ENCODE data around the gene GRID2. TPM values are rescaled to one million over a fixed set of nuclear protein-coding genes. Genes with fewer than 3 reads are reported as not detected.

Gene GRID2
- polyA plus RNA-seq, 1 donor from 2014 or later: 14.9 TPM

DNA sequence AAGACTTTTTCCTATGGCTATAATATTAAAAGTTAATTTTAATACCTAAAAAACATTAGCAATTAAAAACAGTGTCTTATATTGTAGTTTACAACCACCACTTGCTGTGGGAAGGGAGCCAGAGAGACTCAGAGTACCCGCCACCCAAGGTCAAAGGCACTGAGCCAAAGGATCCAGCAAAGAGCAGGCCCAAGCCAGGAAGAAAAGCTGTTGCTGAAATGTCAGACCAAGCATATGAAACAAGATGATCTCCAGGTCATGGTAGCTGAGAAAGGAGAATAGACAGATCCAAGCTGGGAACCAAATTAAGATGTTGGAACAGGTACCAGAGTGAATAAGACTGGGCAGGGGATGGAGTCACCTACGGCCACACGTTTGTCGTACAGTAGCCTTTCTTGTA is 1506.0 kb downstream of the GRID2 start:
- Histone ChIP-seq H2AFZ (ENCODE audit: low read depth, low read length) (no peak overlapping the region), H3F3A (ENCODE audit: insufficient read depth, low read length, poor library complexity, severe bottlenecking) (no peaks in the 10 kb centered on the region), H3K79me2 (replicated peaks; ENCODE audit: insufficient read depth, low read length) (no peaks in the 10 kb centered on the region), H3K27me3 (ENCODE audit: insufficient read depth, low read depth, low read length) (no peaks in the 10 kb centered on the region), H3K9ac (ENCODE audit: low read length) (no peak overlapping the region), H3K9me2 (ENCODE audit: insufficient read depth, low read length) (no peaks in the 10 kb centered on the region), H3K9me3 (ENCODE audit: low read length) (no peaks in the 10 kb centered on the region), H3K4me3 (ENCODE audit: low read length) (no peak overlapping the region), H3K36me3 (ENCODE audit: insufficient read depth, low read length) (no peaks in the 10 kb centered on the region), H4K20me1 (ENCODE audit: insufficient read depth) (no peaks in the 10 kb centered on the region), H3K4me2 (ENCODE audit: low read length) (no peak overlapping the region), H3K27ac (ENCODE audit: low read length) (no peak overlapping the region)
- TF ChIP-seq POLR2AphosphoS5 (IDR thresholded peaks at IDR 0.05): no peak
- TF ChIP-seq EP300 (conservative IDR thresholded peaks at IDR 0.05; ENCODE audit: poor library complexity, severe bottlenecking): no peak
- TF ChIP-seq, protein P1, sequence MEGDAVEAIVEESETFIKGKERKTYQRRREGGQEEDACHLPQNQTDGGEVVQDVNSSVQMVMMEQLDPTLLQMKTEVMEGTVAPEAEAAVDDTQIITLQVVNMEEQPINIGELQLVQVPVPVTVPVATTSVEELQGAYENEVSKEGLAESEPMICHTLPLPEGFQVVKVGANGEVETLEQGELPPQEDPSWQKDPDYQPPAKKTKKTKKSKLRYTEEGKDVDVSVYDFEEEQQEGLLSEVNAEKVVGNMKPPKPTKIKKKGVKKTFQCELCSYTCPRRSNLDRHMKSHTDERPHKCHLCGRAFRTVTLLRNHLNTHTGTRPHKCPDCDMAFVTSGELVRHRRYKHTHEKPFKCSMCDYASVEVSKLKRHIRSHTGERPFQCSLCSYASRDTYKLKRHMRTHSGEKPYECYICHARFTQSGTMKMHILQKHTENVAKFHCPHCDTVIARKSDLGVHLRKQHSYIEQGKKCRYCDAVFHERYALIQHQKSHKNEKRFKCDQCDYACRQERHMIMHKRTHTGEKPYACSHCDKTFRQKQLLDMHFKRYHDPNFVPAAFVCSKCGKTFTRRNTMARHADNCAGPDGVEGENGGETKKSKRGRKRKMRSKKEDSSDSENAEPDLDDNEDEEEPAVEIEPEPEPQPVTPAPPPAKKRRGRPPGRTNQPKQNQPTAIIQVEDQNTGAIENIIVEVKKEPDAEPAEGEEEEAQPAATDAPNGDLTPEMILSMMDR (IDR thresholded peaks at IDR 0.05; ENCODE audit: poor library complexity, severe bottlenecking): no peak
- no peak for TF ChIP-seq RAD21 (conservative IDR thresholded peaks at IDR 0.05)
- no peak for TF ChIP-seq EZH2 (IDR thresholded peaks at IDR 0.05; ENCODE audit: borderline replicate concordance, insufficient read depth, low read length, poor library complexity, severe bottlenecking)
- no peak for TF ChIP-seq MXI1 (conservative IDR thresholded peaks at IDR 0.05; ENCODE audit: poor library complexity, severe bottlenecking)
- no peak for TF ChIP-seq SMC3 (conservative IDR thresholded peaks at IDR 0.05; ENCODE audit: poor library complexity)
- TF ChIP-seq, protein P2, sequence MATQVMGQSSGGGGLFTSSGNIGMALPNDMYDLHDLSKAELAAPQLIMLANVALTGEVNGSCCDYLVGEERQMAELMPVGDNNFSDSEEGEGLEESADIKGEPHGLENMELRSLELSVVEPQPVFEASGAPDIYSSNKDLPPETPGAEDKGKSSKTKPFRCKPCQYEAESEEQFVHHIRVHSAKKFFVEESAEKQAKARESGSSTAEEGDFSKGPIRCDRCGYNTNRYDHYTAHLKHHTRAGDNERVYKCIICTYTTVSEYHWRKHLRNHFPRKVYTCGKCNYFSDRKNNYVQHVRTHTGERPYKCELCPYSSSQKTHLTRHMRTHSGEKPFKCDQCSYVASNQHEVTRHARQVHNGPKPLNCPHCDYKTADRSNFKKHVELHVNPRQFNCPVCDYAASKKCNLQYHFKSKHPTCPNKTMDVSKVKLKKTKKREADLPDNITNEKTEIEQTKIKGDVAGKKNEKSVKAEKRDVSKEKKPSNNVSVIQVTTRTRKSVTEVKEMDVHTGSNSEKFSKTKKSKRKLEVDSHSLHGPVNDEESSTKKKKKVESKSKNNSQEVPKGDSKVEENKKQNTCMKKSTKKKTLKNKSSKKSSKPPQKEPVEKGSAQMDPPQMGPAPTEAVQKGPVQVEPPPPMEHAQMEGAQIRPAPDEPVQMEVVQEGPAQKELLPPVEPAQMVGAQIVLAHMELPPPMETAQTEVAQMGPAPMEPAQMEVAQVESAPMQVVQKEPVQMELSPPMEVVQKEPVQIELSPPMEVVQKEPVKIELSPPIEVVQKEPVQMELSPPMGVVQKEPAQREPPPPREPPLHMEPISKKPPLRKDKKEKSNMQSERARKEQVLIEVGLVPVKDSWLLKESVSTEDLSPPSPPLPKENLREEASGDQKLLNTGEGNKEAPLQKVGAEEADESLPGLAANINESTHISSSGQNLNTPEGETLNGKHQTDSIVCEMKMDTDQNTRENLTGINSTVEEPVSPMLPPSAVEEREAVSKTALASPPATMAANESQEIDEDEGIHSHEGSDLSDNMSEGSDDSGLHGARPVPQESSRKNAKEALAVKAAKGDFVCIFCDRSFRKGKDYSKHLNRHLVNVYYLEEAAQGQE (IDR thresholded peaks at IDR 0.05; ENCODE audit: borderline replicate concordance): no peak
- no peak for TF ChIP-seq TAF1 (IDR thresholded peaks at IDR 0.05; ENCODE audit: low read depth)

DNA sequence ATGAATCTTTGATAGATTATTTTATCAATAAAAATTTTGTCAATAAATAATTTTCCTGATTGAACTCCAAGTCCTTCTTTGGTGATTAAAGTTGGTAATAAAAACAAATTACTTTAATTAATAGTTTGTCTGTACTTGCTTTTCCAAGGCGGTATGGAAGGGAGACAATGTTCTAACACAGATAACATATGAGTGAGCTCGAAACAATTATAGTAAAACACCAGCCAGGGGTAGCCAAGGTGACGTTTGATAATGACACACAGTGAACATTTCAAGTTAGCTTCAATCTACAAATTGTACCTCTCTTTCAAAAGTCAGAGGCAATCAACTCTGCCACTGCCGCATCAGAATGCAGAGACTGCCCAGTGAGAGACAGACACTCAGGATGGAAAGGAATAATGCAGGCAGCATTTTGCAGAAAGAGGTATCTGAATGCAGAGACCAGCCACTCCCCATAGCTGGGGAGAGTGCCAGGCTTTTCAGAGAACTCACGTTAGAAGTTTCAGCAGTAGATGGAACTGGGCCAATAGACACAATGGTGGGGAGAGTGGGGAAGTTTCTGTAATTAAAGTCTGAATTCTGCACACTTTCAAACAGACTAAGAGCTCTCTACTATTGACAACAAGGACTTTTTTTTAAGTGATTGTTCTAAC is 1506.7 kb downstream of the GRID2 start:
- Histone ChIP-seq H3K4me2 (ENCODE audit: low read length) (no peak overlapping the region), H3K27ac (ENCODE audit: low read length) (no peak overlapping the region), H3K79me2 (replicated peaks; ENCODE audit: insufficient read depth, low read length) (no peaks in the 10 kb centered on the region), H3K27me3 (ENCODE audit: insufficient read depth, low read depth, low read length) (no peaks in the 10 kb centered on the region), H3K36me3 (ENCODE audit: insufficient read depth, low read length) (no peaks in the 10 kb centered on the region), H4K20me1 (ENCODE audit: insufficient read depth) (no peaks in the 10 kb centered on the region), H2AFZ (ENCODE audit: low read depth, low read length) (no peak overlapping the region), H3K9me3 (ENCODE audit: low read length) (no peaks in the 10 kb centered on the region), H3K4me3 (ENCODE audit: low read length) (no peak overlapping the region), H3K9ac (ENCODE audit: low read length) (no peak overlapping the region), H3K9me2 (ENCODE audit: insufficient read depth, low read length) (no peaks in the 10 kb centered on the region), H3F3A (ENCODE audit: insufficient read depth, low read length, poor library complexity, severe bottlenecking) (no peaks in the 10 kb centered on the region)
- TF ChIP-seq, protein P1 (IDR thresholded peaks at IDR 0.05; ENCODE audit: poor library complexity, severe bottlenecking): no peak
- TF ChIP-seq TAF1 (IDR thresholded peaks at IDR 0.05; ENCODE audit: low read depth) (no peak), SMC3 (conservative IDR thresholded peaks at IDR 0.05; ENCODE audit: poor library complexity) (no peak), MXI1 (conservative IDR thresholded peaks at IDR 0.05; ENCODE audit: poor library complexity, severe bottlenecking) (no peak), EP300 (conservative IDR thresholded peaks at IDR 0.05; ENCODE audit: poor library complexity, severe bottlenecking) (no peak), RAD21 (conservative IDR thresholded peaks at IDR 0.05) (no peak)
- TF ChIP-seq, protein P2 (IDR thresholded peaks at IDR 0.05; ENCODE audit: borderline replicate concordance): no peak

Data from neural cell (in vitro differentiated cells).